ENCODE data around the gene SOCS2. TPM values are rescaled to one million over a fixed set of nuclear protein-coding genes. Genes with fewer than 3 reads are reported as not detected.

Gene SOCS2
- total and polyA plus RNA-seq, 2 of the 8 experiments (the other 6 are each of a cell fraction or from before 2014, with no cell fraction given): 14.5 to 18.0 TPM

DNA sequence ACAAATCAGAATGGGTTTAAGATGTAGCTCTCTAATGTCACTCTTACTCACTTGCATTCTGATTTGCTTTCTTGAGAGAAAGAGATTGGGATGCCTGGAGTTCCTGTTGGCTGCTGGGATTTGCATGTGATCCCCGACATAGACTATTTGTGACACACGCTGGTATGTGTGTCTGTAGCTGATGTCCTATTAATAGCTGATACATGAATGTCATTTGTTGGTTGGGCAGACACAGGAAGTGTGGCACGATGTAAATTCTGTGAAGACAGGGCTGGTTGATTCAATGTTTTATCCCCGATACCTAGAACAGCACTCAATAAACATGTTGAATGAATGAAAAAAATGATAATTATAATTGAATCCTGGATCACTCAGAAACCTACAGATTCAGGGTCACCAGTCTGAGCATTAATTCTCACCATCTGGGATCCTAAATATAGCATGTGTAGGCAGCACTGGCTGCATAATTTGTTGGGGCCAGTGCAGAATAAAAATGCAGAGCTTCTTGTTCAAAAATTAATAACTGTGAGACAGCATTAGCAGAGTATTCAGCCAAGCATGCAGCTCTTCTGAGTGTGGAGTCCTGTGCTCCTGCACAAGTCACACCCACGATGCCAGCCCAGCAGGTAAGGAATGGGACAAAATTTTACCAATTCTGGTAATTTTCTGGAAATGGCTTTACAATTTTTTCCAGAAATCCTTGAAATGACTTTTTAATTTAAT lies 35.5 kb upstream of the SOCS2 start:
- peaks cover 0 to 3% (median 0%) of the 10 kb centered on the region in 4 experiments; a peak in 1 of 7 replicates for H3K4me1 ChIP-seq (replicated peaks in 1 of 4; ENCODE audit: control insufficient read depth in 3 of 4, insufficient read depth in 4 of 4, low read length in 3 of 4)
- no peak for DNase-seq (ENCODE audit: low read depth in 1 of 2, low spot score in 2 of 2)
- no peak overlapping the region for H3K9ac ChIP-seq (replicated peaks in 1 of 4; ENCODE audit: extremely low read depth in 1 of 4, low read depth in 3 of 4, low read length in 3 of 4)
- no peak overlapping the region for H3K4ac ChIP-seq (replicated peaks; ENCODE audit: insufficient read length, low read depth, low read length)
- no peaks in the 10 kb centered on the region for H3K23me2 ChIP-seq (ENCODE audit: low read depth, low read length)
- H2AFZ ChIP-seq (ENCODE audit: low read length): no peak overlapping the region
- H3K18ac ChIP-seq (ENCODE audit: extremely low read depth, low read length): no peak overlapping the region
- H3K4me2 ChIP-seq (ENCODE audit: insufficient read depth in 1 of 2, low read depth in 2 of 2, low read length in 2 of 2): no peak overlapping the region
- no peaks in the 10 kb centered on the region for H3K36me3 ChIP-seq (ENCODE audit: control insufficient read depth in 2 of 4, insufficient read depth in 4 of 4, low read length in 3 of 4)
- no peak overlapping the region for H4K5ac ChIP-seq (ENCODE audit: insufficient read length, low read depth, low read length)
- H3K14ac ChIP-seq (ENCODE audit: insufficient read length): no peak overlapping the region
- ChIA-PET CTCF (ENCODE audit: partially characterized antibody) (interaction anchor here (0.5 to 3.0 kb wide), 17 partner anchors 9 to 662 kb away, joined by 3 to 13 read pairs (median 4); no protein-coding TSS in a partner anchor), POLR2A (ENCODE audit: partially characterized antibody) (no interaction called here)
- no peak overlapping the region for H2BK120ac ChIP-seq (replicated peaks; ENCODE audit: low read depth, low read length)
- H2BK12ac ChIP-seq (ENCODE audit: low read depth, low read length): no peak overlapping the region
- H2BK20ac ChIP-seq (ENCODE audit: low read length): no peak overlapping the region
- no peak overlapping the region for H3K23ac ChIP-seq (ENCODE audit: insufficient read length)
- H2BK15ac ChIP-seq (ENCODE audit: low read length): no peak overlapping the region
- H2BK5ac ChIP-seq (ENCODE audit: low read depth, low read length): no peak overlapping the region
- no peak overlapping the region for H4K91ac ChIP-seq (replicated peaks; ENCODE audit: insufficient read length, low read length)
- no peaks in the 10 kb centered on the region for H3K79me1 ChIP-seq (ENCODE audit: low read depth, low read length)
- TF ChIP-seq POLR2A (IDR thresholded peaks at IDR 0.05; ENCODE audit: control extremely low read depth in 1 of 2, low read depth in 2 of 2, low read length in 2 of 2) (no peak), HDAC2 (IDR thresholded peaks at IDR 0.05; ENCODE audit: borderline replicate concordance in 1 of 2, low read depth in 2 of 2, low read length in 2 of 2) (no peak), CEBPB (IDR thresholded peaks at IDR 0.05; ENCODE audit: low read depth, low read length) (no peak), TEAD4 (IDR thresholded peaks at IDR 0.05; ENCODE audit: low read depth, low read length) (no peak), SAP30 (IDR thresholded peaks at IDR 0.05; ENCODE audit: insufficient read depth, insufficient replicate concordance, low read length) (no peak), MAFK (IDR thresholded peaks at IDR 0.05; ENCODE audit: low read depth, low read length) (no peak)
- WGBS, 2 experiments (ENCODE audit: extremely low coverage in 1 of 2, insufficient coverage in 1 of 2, insufficient read length in 1 of 2, insufficient replicate concordance in 2 of 2, low coverage in 1 of 2, low lambda C conversion rate in 2 of 2, missing lambda C conversion rate in 1 of 2): 88% methylated on average over 5 of the region's 5 CpGs; no CpG with 5 or more reads in 1 of the 2 experiments
- no peak overlapping the region for H3K4me3 ChIP-seq (ENCODE audit: extremely low read depth in 1 of 4, insufficient read depth in 2 of 4, low read depth in 3 of 4, low read length in 4 of 4)
- no peak overlapping the region for H4K8ac ChIP-seq (ENCODE audit: extremely low read depth, insufficient read depth, low read length)
- no peaks in the 10 kb centered on the region for H3K27me3 ChIP-seq (replicated peaks in 1 of 4; ENCODE audit: control insufficient read depth in 3 of 4, extremely low read depth in 1 of 4, insufficient read depth in 3 of 4, low read length in 3 of 4)
- H3K79me2 ChIP-seq (ENCODE audit: control insufficient read depth in 1 of 2, insufficient read depth in 2 of 2, low read length in 2 of 2): no peaks in the 10 kb centered on the region
- no peak overlapping the region for H3K56ac ChIP-seq (replicated peaks; ENCODE audit: insufficient read length, low read depth, low read length)
- H4K20me1 ChIP-seq (replicated peaks in 1 of 2; ENCODE audit: control insufficient read depth in 1 of 2, insufficient read depth in 2 of 2, low read length in 2 of 2): no peaks in the 10 kb centered on the region
- H3K27ac ChIP-seq (ENCODE audit: low read depth, low read length): no peak overlapping the region
- FAIRE-seq: no peak
- no peak overlapping the region for H2AK5ac ChIP-seq (ENCODE audit: low read depth, low read length)
- no peaks in the 10 kb centered on the region for H3K9me3 ChIP-seq (ENCODE audit: insufficient read depth in 2 of 2, low read depth in 1 of 2, low read length in 1 of 2)
